DMS153 treated with DMSO at 0.1 percent for 48 hours (cell line): ENCODE measurements around the gene RPGRIP1.
"Not testable (repeated sequence)": the region's sequence is repeated elsewhere in the genome, so short reads cannot be mapped to it uniquely, and the experiment has no call there.

Source experiments
- DNase-seq: peaks from one replicate; lab custom pipeline; 2025; ENCODE audit not compliant: unreplicated experiment; lab: John Stamatoyannopoulos, UW

The RPGRIP1 gene

GRCh38 chr14:21299562-21300130 lies 19.8 kb downstream of the RPGRIP1 start:
- DNase-seq = no peak

GRCh38 chr14:21300892-21301291 lies 21.0 kb downstream of the RPGRIP1 start:
- DNase-seq = no peak

GRCh38 chr14:21302013-21302835 lies 22.3 kb downstream of the RPGRIP1 start:
- DNase-seq = no peak

- not testable (repeated sequence) for DNase-seq
These were observed 22.9 kb downstream of the RPGRIP1 start for GRCh38 chr14:21302836-21303140.

- DNase-seq = no peak
These were observed 27.8 kb downstream of the RPGRIP1 start for GRCh38 chr14:21307637-21308036.

- DNase-seq = no peak
These were observed 28.2 kb downstream of the RPGRIP1 start for GRCh38 chr14:21308132-21308478.

- DNase-seq = peak; percentile 93
These were observed 28.8 kb downstream of the RPGRIP1 start for GRCh38 chr14:21308479-21309237.

- no peak for DNase-seq
These were observed 29.4 kb downstream of the RPGRIP1 start for GRCh38 chr14:21309238-21309636.

GRCh38 chr14:21309956-21310355 lies 30.1 kb downstream of the RPGRIP1 start:
- DNase-seq = no peak

GRCh38 chr14:21311614-21312013 lies 31.7 kb downstream of the RPGRIP1 start:
- no peak for DNase-seq

- no peak for DNase-seq
These were observed 33.6 kb downstream of the RPGRIP1 start for GRCh38 chr14:21313512-21313911.

GRCh38 chr14:21317398-21317797 lies 37.5 kb downstream of the RPGRIP1 start:
- DNase-seq = no peak

GRCh38 chr14:21320913-21321312 lies 41.0 kb downstream of the RPGRIP1 start:
- DNase-seq = no peak

GRCh38 chr14:21322716-21323115 lies 42.8 kb downstream of the RPGRIP1 start:
- no peak for DNase-seq

- no peak for DNase-seq
These were observed 47.1 kb downstream of the RPGRIP1 start for GRCh38 chr14:21326972-21327371.
